SU-DHL-6 (cell line): Measurements from ENCODE around the gene CNOT1.

ENCODE experiments used
- CTCF ChIP-seq: fragments of 200-600 bp; sonication (generic); IDR thresholded peaks from one replicate; pipeline ENCODE4 v1.5.1; 2017; ENCODE audit warnings: antibody characterized with exemption, mild to moderate bottlenecking, low read length, moderate library complexity; ENCODE audit not compliant: insufficient read depth, poor library complexity, severe bottlenecking
- EZH2phosphoT487 ChIP-seq: fragments of 200-600 bp; sonication (generic), shearing (Covaris generic); conservative IDR thresholded peaks from 2 replicates; pipeline ENCODE4 v1.6.1; 2018; ENCODE audit warnings: mild to moderate bottlenecking, antibody characterized with exemption, low read length, moderate library complexity, mixed read lengths

- no peak for TF ChIP-seq CTCF
- no peak for TF ChIP-seq EZH2phosphoT487
Observed at GRCh38 chr16:58624209-58624608, 5.4 kb downstream of the CNOT1 start.
